Small intestine (tissue), 7 donors: Measurements from ENCODE around the gene CYP3A5. TPM values are rescaled to one million over a fixed set of nuclear protein-coding genes. Genes with fewer than 3 reads are reported as not detected.
"Not testable (repeated sequence)": the region's sequence is repeated elsewhere in the genome, so short reads cannot be mapped to it uniquely, and the experiment has no call there.

Experiments
- DNase-seq, 2 donors: peaks; one replicate each; pipeline versions ENCODE4 v3.0.0 to v3.0.0-alpha.2; 2013
- FAIRE-seq: peaks from 2 replicates; lab custom pipeline; 2012; peaks lifted over from hg19 to GRCh38; lab: Jason Lieb, UNC
- H3K27ac ChIP-seq, 3 donors: one replicate each; pipeline ENCODE4 v1.5.1; 2013; ENCODE audit warnings: low read length in 2 of 3, mild to moderate bottlenecking in 2 of 3, control low read depth in 1 of 3, inconsistent platforms in 1 of 3, low read depth in 1 of 3, moderate library complexity in 1 of 3
- H3K27me3 ChIP-seq, 3 donors: one replicate each; pipeline ENCODE4 v1.6.1; 2013; ENCODE audit warnings: low read length in 3 of 3, inconsistent platforms in 1 of 3; ENCODE audit not compliant: control insufficient read depth in 3 of 3, insufficient read depth in 3 of 3
- H3K36me3 ChIP-seq, 3 donors: one replicate each; pipeline ENCODE4 v1.6.1; 2013; ENCODE audit warnings: low read length in 3 of 3, inconsistent platforms in 1 of 3, low read depth in 1 of 3, mild to moderate bottlenecking in 1 of 3, moderate library complexity in 1 of 3; ENCODE audit not compliant: control insufficient read depth in 3 of 3, insufficient read depth in 2 of 3
- H3K4me1 ChIP-seq, 3 donors: one replicate each; pipeline ENCODE4 v1.6.1; 2013; ENCODE audit warnings: low read length in 2 of 3, inconsistent platforms in 1 of 3, low read depth in 1 of 3, mild to moderate bottlenecking in 1 of 3, moderate library complexity in 1 of 3; ENCODE audit not compliant: control insufficient read depth in 3 of 3, insufficient read depth in 2 of 3
- H3K4me3 ChIP-seq, 3 donors: one replicate each; pipeline ENCODE4 v1.5.1; 2013; ENCODE audit warnings: low read length in 3 of 3, control low read depth in 1 of 3, inconsistent platforms in 1 of 3, low read depth in 1 of 3, mild to moderate bottlenecking in 1 of 3, moderate library complexity in 1 of 3
- H3K9me3 ChIP-seq, 2 donors: one replicate each; pipeline ENCODE4 v1.6.1; 2013; ENCODE audit warnings: low read depth in 1 of 2, low read length in 1 of 2; ENCODE audit not compliant: control insufficient read depth in 2 of 2, insufficient read depth in 1 of 2
- WGBS, 3 donors: extraction: QIAGEN DNeasy Blood & Tissue Kit; methylation state at CpG; one replicate each; pipeline ENCODE4 v1.1.7; 2013; 5-methylcytosine and 5-hydroxymethylcytosine counted together
- polyA plus RNA-seq, 4 donors: library from polyadenylated mRNA; stranded (reverse) in 3 of 4; unstranded in 1 of 4; fragments of 200-250 nt in 3 of 4; fragments of 120-200 nt in 1 of 4; gene quantifications; one replicate each; pipeline versions ENCODE4 v1.2.1 to v1.2.3, GENCODE V29; 2013
- donor health status: healthy with polysubstance abuse.
- donor health status: control.
- donor health status: control.
- donor health status: Bipolar disorder and iron deficiency.
- donor health status: healthy.

Gene CYP3A5
- polyA plus RNA-seq, 4 donors = 63.7 to 1,093 (median 419) TPM

GRCh38 chr7:99645590-99645989, 34.2 kb downstream of the CYP3A5 start:
- Histone ChIP-seq H3K27me3 (no peaks in the 10 kb centered on the region), H3K36me3 (peaks cover 0 to 9% (median 8%) of the 10 kb centered on the region in 3 donors), H3K9me3 (no peaks in the 10 kb centered on the region), H3K27ac (no peak overlapping the region), H3K4me3 (no peak overlapping the region), H3K4me1 (no peaks in the 10 kb centered on the region)
- FAIRE-seq = no peak
- no peak for DNase-seq
- WGBS, 3 donors = 96 to 100% (median 96%) methylated on average over 1 of the region's 1 CpG

GRCh38 chr7:99644431-99644830, 35.4 kb downstream of the CYP3A5 start:
- peaks cover 0 to 9% (median 8%) of the 10 kb centered on the region in 3 donors for H3K36me3 ChIP-seq
- no peaks in the 10 kb centered on the region for H3K4me1 ChIP-seq
- no peaks in the 10 kb centered on the region for H3K27me3 ChIP-seq
- H3K4me3 ChIP-seq = no peak overlapping the region
- H3K27ac ChIP-seq = no peak overlapping the region
- no peak for FAIRE-seq
- no peak for DNase-seq
- WGBS, 3 donors = 83 to 93% (median 93%) methylated on average over 3 of the region's 3 CpGs
- H3K9me3 ChIP-seq = no peaks in the 10 kb centered on the region

GRCh38 chr7:99643464-99643863, 36.3 kb downstream of the CYP3A5 start:
- Histone ChIP-seq H3K4me1 (no peaks in the 10 kb centered on the region), H3K36me3 (peaks cover 0 to 12% (median 3%) of the 10 kb centered on the region in 3 donors), H3K27me3 (no peaks in the 10 kb centered on the region), H3K9me3 (no peaks in the 10 kb centered on the region), H3K4me3 (no peak overlapping the region), H3K27ac (no peak overlapping the region)
- no peak for DNase-seq
- FAIRE-seq = no peak
- 88 to 92% (median 90%) methylated on average over 2 of the region's 2 CpGs for WGBS, 3 donors

GRCh38 chr7:99642027-99642426, 37.8 kb downstream of the CYP3A5 start:
- no peak overlapping the region for H3K27ac ChIP-seq
- DNase-seq (no peak), FAIRE-seq (no peak)
- no peak overlapping the region for H3K4me3 ChIP-seq
- no peaks in the 10 kb centered on the region for H3K4me1 ChIP-seq
- peaks cover 0 to 14% (median 0%) of the 10 kb centered on the region in 3 donors for H3K36me3 ChIP-seq
- WGBS, 3 donors = 87 to 97% (median 96%) methylated on average over 1 of the region's 1 CpG
- H3K9me3 ChIP-seq = no peaks in the 10 kb centered on the region
- no peaks in the 10 kb centered on the region for H3K27me3 ChIP-seq

GRCh38 chr7:99639267-99639666, 40.5 kb downstream of the CYP3A5 start:
- no peaks in the 10 kb centered on the region for H3K4me1 ChIP-seq
- H3K4me3 ChIP-seq = no peak overlapping the region
- no peaks in the 10 kb centered on the region for H3K9me3 ChIP-seq
- H3K27me3 ChIP-seq = no peaks in the 10 kb centered on the region
- DNase-seq (no peak), FAIRE-seq (no peak)
- H3K27ac ChIP-seq = no peak overlapping the region
- H3K36me3 ChIP-seq = peaks cover 0 to 9% (median under 1%) of the 10 kb centered on the region in 3 donors

GRCh38 chr7:99638731-99639130, 41.1 kb downstream of the CYP3A5 start:
- WGBS, 3 donors = 96 to 97% (median 96%) methylated on average over 23 of the region's 23 CpGs
- FAIRE-seq = no peak

GRCh38 chr7:99637414-99637813, 42.4 kb downstream of the CYP3A5 start:
- not testable (repeated sequence) for H3K4me1 ChIP-seq, FAIRE-seq, H3K9me3 ChIP-seq, H3K4me3 ChIP-seq, DNase-seq, H3K27ac ChIP-seq, H3K27me3 ChIP-seq
- WGBS, 3 donors = 71 to 81% (median 78%) methylated on average over 2 of the region's 2 CpGs
- H3K36me3 ChIP-seq = peaks cover 4 to 19% (median 5%) of the 10 kb centered on the region in 3 donors

More at GRCh38 chr7:99638731-99639130, 41.1 kb downstream of the CYP3A5 start:
- H3K9me3 ChIP-seq = no peaks in the 10 kb centered on the region
- no peak overlapping the region for H3K4me3 ChIP-seq
- H3K4me1 ChIP-seq = no peaks in the 10 kb centered on the region
- H3K27ac ChIP-seq = no peak overlapping the region
- no peak for DNase-seq
- H3K36me3 ChIP-seq = peaks cover 2 to 12% (median 4%) of the 10 kb centered on the region in 3 donors
- H3K27me3 ChIP-seq = no peaks in the 10 kb centered on the region

GRCh38 chr7:99631295-99632109, 48.3 kb downstream of the CYP3A5 start:
- Histone ChIP-seq H3K9me3 (no peaks in the 10 kb centered on the region), H3K27me3 (no peaks in the 10 kb centered on the region), H3K4me3 (no peak overlapping the region), H3K4me1 (peaks cover 0 to 4% (median 0%) of the 10 kb centered on the region in 3 donors), H3K27ac (peak overlapping the region in 1 of 3 donors; percentile 29), H3K36me3 (peaks cover 15 to 46% (median 25%) of the 10 kb centered on the region in 3 donors)
- FAIRE-seq (no peak), DNase-seq (peak in 1 of 2 donors; percentile 55)
- 42 to 60% (median 50%) methylated on average over 9 of the region's 9 CpGs for WGBS, 3 donors
